Panc1 (cell line): ENCODE data around the gene NMRK2. TPM values are rescaled to one million over a fixed set of nuclear protein-coding genes. Genes with fewer than 3 reads are reported as not detected.

Source experiments
- ATAC-seq: fragments of 200-7000 bp; cut with Tn5 transposase; 2 replicates; pipeline ENCODE4 v1.9.1; 2020; ENCODE audit warnings: mild to moderate bottlenecking, moderate library complexity
- BruUV-seq: library from RNA; stranded (reverse); fragments of 400-500 nt; replicated peaks from 2 replicates; lab custom pipeline; 2021; lab: Mats Ljungman, UMichigan
- CTCF ChIA-PET: fragments of 300-600 bp; sonication (Branson Sonifier 250); formaldehyde crosslinking; loops from one replicate; lab custom pipeline; 2022; ENCODE audit warnings: antibody characterized with exemption; lab: Charles Lee
- POLR2A ChIA-PET: fragments of 300-600 bp; sonication (Branson Sonifier 250); formaldehyde crosslinking; loops from one replicate; lab custom pipeline; 2022; ENCODE audit warnings: antibody characterized with exemption; lab: Charles Lee
- DNase-seq: peaks from one replicate; pipeline ENCODE4 v3.0.0-alpha.2; 2010; ENCODE audit warnings: low read depth, low spot score
- H3K27ac ChIP-seq: 2 replicates; pipeline ENCODE4 v1.5.1; 2011; ENCODE audit warnings: mild to moderate bottlenecking, low read length, inconsistent platforms
- H3K27me3 ChIP-seq: fragments of 200-500 bp; sonication (Bioruptor generic); 2 replicates; pipeline ENCODE4 v1.6.0; 2014; ENCODE audit warnings: low read length, inconsistent platforms; ENCODE audit not compliant: control insufficient read depth, insufficient read depth
- H3K36me3 ChIP-seq: fragments of 200-500 bp; sonication (Bioruptor generic); 2 replicates; pipeline ENCODE4 v1.5.1; 2014; ENCODE audit warnings: inconsistent platforms, mild to moderate bottlenecking, low read length, moderate library complexity; ENCODE audit not compliant: control insufficient read depth, insufficient read depth
- H3K4me1 ChIP-seq: 2 replicates; pipeline ENCODE4 v1.5.1; 2011; ENCODE audit warnings: inconsistent platforms, mild to moderate bottlenecking, low read length, moderate library complexity; ENCODE audit not compliant: control insufficient read depth, insufficient read depth
- H3K4me3 ChIP-seq, 2 experiments: 2 replicates each; pipeline ENCODE4 v1.5.1; 2011 to 2012; ENCODE audit warnings: low read depth in 2 of 2, low read length in 2 of 2, mild to moderate bottlenecking in 2 of 2, inconsistent platforms in 1 of 2, moderate library complexity in 1 of 2
- H3K9me3 ChIP-seq: fragments of 200-500 bp; sonication (Bioruptor generic); 2 replicates; pipeline ENCODE4 v1.5.1; 2014; ENCODE audit warnings: low read depth, mild to moderate bottlenecking, inconsistent platforms, low read length, moderate library complexity; ENCODE audit not compliant: control insufficient read depth, insufficient read depth
- CTCF ChIP-seq: fragments of 450-650 bp; IDR thresholded peaks from 2 replicates; pipeline ENCODE4 v1.5.1; 2017; ENCODE audit warnings: mild to moderate bottlenecking
- POLR2AphosphoS5 ChIP-seq: IDR thresholded peaks from 2 replicates; pipeline ENCODE4 v1.6.1; 2012; ENCODE audit warnings: mild to moderate bottlenecking, low read depth, low read length, moderate library complexity
- REST ChIP-seq, 2 experiments: IDR thresholded peaks; 2 replicates each; pipeline ENCODE4 v1.6.1; 2011 to 2012; ENCODE audit warnings: low read depth in 2 of 2, control low read depth in 1 of 2, low read length in 1 of 2, mild to moderate bottlenecking in 1 of 2, moderate library complexity in 1 of 2; ENCODE audit not compliant: insufficient read depth in 1 of 2
- SIN3A ChIP-seq: IDR thresholded peaks from 2 replicates; pipeline ENCODE4 v1.6.1; 2012; ENCODE audit warnings: low read depth, mild to moderate bottlenecking, low read length, moderate library complexity, borderline replicate concordance; ENCODE audit not compliant: insufficient read depth
- TCF7L2 ChIP-seq: IDR thresholded peaks from 2 replicates; pipeline ENCODE4 v1.6.1; 2011; ENCODE audit warnings: mild to moderate bottlenecking, low read depth, low read length, inconsistent platforms
- in situ Hi-C: cut with HindIII; loops from 2 replicates; pipeline ENCODE4 v1.10.0; 2016; ENCODE audit warnings: low sequenced_read_pairs, low pct_unique_long_range_greater_than_20kb
- intact Hi-C: fragments of 100-400 bp; cut with micrococcal nuclease; formaldehyde crosslinking; loops from one replicate; pipeline ENCODE4 v1.10.0; 2022; ENCODE audit not compliant: unreplicated experiment
- total RNA-seq: library from RNA; stranded (reverse); gene quantifications from one replicate; pipeline ENCODE4 v1.2.1, GENCODE V29; 2021; ENCODE audit not compliant: unreplicated experiment

NMRK2 gene
- total RNA-seq, 1 experiment from 2014 or later, result 0.21 TPM

- H3K36me3 ChIP-seq, result no peaks in the 10 kb centered on the region; the same call in 1 of the 2 replicates
- peaks cover 14% of the 10 kb centered on the region for H3K4me1 ChIP-seq
- intact Hi-C loops, result no loop called here
- peak overlapping the region; percentile 81 for H3K27ac ChIP-seq
- H3K27me3 ChIP-seq, result no peaks in the 10 kb centered on the region
- DNase-seq (no peak), ATAC-seq (no peak)
- no peaks in the 10 kb centered on the region for H3K9me3 ChIP-seq
- TF ChIP-seq TCF7L2 (no peak), POLR2AphosphoS5 (no peak), SIN3A (no peak), REST (IDR thresholded peaks at IDR 0.05; ENCODE audit: insufficient read depth in 1 of 2, low read depth in 2 of 2, low read length in 1 of 2) (no peak), CTCF (no peak)
- H3K4me3 ChIP-seq, result peak overlapping the region; percentile 75 to 84
- CTCF ChIA-PET, result interaction anchor here (0.5 kb wide), 1 partner anchor 17 kb away, joined by 7 read pairs; no protein-coding TSS in a partner anchor
- in situ Hi-C loops, result no loop called here
- BruUV-seq, result no TSS peak
- POLR2A ChIA-PET, result no interaction called here
These were observed 37.5 kb downstream of the NMRK2 start for GRCh38 chr19:3970313-3970807.

- Histone ChIP-seq H3K4me3 (peak within 1 kb of the TSS; percentile 75 to 84), H3K9me3 (no peaks in the 10 kb centered on the region), H3K36me3 (peaks cover 2% of the 10 kb centered on the region), H3K4me1 (peaks cover 14% of the 10 kb centered on the region), H3K27ac (peak within 1 kb of the TSS; percentile 81), H3K27me3 (no peaks in the 10 kb centered on the region)
- POLR2A ChIA-PET, result no interaction called here
- in situ Hi-C loops (no loop called here), intact Hi-C loops (no loop called here)
- ATAC-seq, result peak; percentile 89
- peak; percentile 82 for TF ChIP-seq POLR2AphosphoS5
- 0 out of 2 replicates have a peak, but pooled peaks have one; percentile 46 for TF ChIP-seq TCF7L2
- TF ChIP-seq CTCF, result no peak
- TF ChIP-seq REST (IDR thresholded peaks at IDR 0.05; ENCODE audit: insufficient read depth in 1 of 2, low read depth in 2 of 2, low read length in 1 of 2), result peak; percentile 88 to 95
- no peak for TF ChIP-seq SIN3A
- CTCF ChIA-PET, result interaction anchor here (0.7 kb wide), 1 partner anchor 14 kb away, joined by 9 read pairs; the partner anchor contains the start of gene EEF2
- peak; percentile 88 for DNase-seq
- BruUV-seq, result no TSS peak
These were observed 38.1 kb downstream of the NMRK2 start, which contains the start of gene DAPK3 for GRCh38 chr19:3970808-3971598. TSS of gene DAPK3 (minus strand) at chr19:3971099. CDS start at chr19:3969735, 1,364 bp downstream.
